Loucy (cell line): ENCODE data around the gene ASB2.

Source experiments
- H2AFZ ChIP-seq: fragments of 200-600 bp; sonication (generic); 2 replicates; pipeline ENCODE4 v1.6.0; 2016; ENCODE audit warnings: antibody characterized with exemption, mild to moderate bottlenecking, low read length, moderate library complexity
- H3F3A ChIP-seq: fragments of 200-600 bp; 2 replicates; pipeline ENCODE4 v1.6.0; 2016; ENCODE audit warnings: antibody characterized with exemption, low read depth, mild to moderate bottlenecking
- H3K27me3 ChIP-seq: fragments of 200-600 bp; sonication (generic); 2 replicates; pipeline ENCODE4 v1.6.1; 2014; ENCODE audit warnings: low read length, mild to moderate bottlenecking; ENCODE audit not compliant: insufficient read depth, poor library complexity, severe bottlenecking
- H3K36me3 ChIP-seq: fragments of 200-600 bp; sonication (generic); 2 replicates; pipeline ENCODE4 v1.6.1; 2016; ENCODE audit warnings: low read length; ENCODE audit not compliant: insufficient read depth
- H3K4me1 ChIP-seq: fragments of 200-600 bp; sonication (generic); 2 replicates; pipeline ENCODE4 v1.5.1; 2014; ENCODE audit warnings: low read length, mild to moderate bottlenecking; ENCODE audit not compliant: insufficient read depth, poor library complexity, severe bottlenecking
- H3K4me2 ChIP-seq: fragments of 200-600 bp; sonication (generic); 2 replicates; pipeline ENCODE4 v1.6.0; 2014; ENCODE audit warnings: antibody characterized with exemption, low read length, low read depth, mild to moderate bottlenecking; ENCODE audit not compliant: poor library complexity, severe bottlenecking
- H3K4me3 ChIP-seq: fragments of 200-600 bp; sonication (generic); 2 replicates; pipeline ENCODE4 v1.5.1; 2014; ENCODE audit warnings: low read length, mild to moderate bottlenecking, mixed read lengths; ENCODE audit not compliant: poor library complexity, severe bottlenecking
- H3K79me2 ChIP-seq: fragments of 200-600 bp; sonication (generic); 2 replicates; pipeline ENCODE4 v1.6.1; 2014; ENCODE audit warnings: low read length; ENCODE audit not compliant: insufficient read depth
- H3K9ac ChIP-seq: fragments of 200-600 bp; sonication (generic); 2 replicates; pipeline ENCODE4 v1.6.0; 2014; ENCODE audit warnings: mild to moderate bottlenecking, low read depth, low read length, moderate library complexity; ENCODE audit not compliant: poor library complexity, severe bottlenecking
- H3K9me2 ChIP-seq: fragments of 200-600 bp; sonication (generic); replicated peaks from 2 replicates; pipeline ENCODE4 v1.6.1; 2016; ENCODE audit warnings: low read depth, low read length, mixed read lengths
- H3K9me3 ChIP-seq: fragments of 200-600 bp; sonication (generic); 2 replicates; pipeline ENCODE4 v1.6.1; 2014; ENCODE audit warnings: mild to moderate bottlenecking, antibody characterized with exemption, low read length, low read depth; ENCODE audit not compliant: insufficient read depth
- H4K20me1 ChIP-seq: fragments of 200-600 bp; sonication (generic); 2 replicates; pipeline ENCODE4 v1.6.0; 2014; ENCODE audit warnings: antibody characterized with exemption, low read length, mild to moderate bottlenecking; ENCODE audit not compliant: insufficient read depth, poor library complexity, severe bottlenecking
- CTCF ChIP-seq: fragments of 200-600 bp; sonication (generic); conservative IDR thresholded peaks from 2 replicates; pipeline ENCODE4 v1.5.1; 2014; ENCODE audit warnings: mild to moderate bottlenecking, antibody characterized with exemption, low read length
- EZH2phosphoT487 ChIP-seq: fragments of 200-600 bp; IDR thresholded peaks from 2 replicates; pipeline ENCODE4 v1.6.1; 2018; ENCODE audit warnings: antibody characterized with exemption, mild to moderate bottlenecking, moderate library complexity, borderline replicate concordance

Gene ASB2

GRCh38 chr14:93957751-93958566 lies 18.4 kb downstream of the ASB2 start:
- Histone ChIP-seq H3K9me3 (no peaks in the 10 kb centered on the region), H3K4me2 (peak overlapping the region; percentile 84), H3K9ac (peak overlapping the region; percentile 65), H4K20me1 (no peaks in the 10 kb centered on the region), H3K79me2 (no peaks in the 10 kb centered on the region), H3K4me3 (no peak overlapping the region), H3K4me1 (peaks cover 82% of the 10 kb centered on the region), H3K27me3 (no peaks in the 10 kb centered on the region), H3F3A (no peaks in the 10 kb centered on the region), H3K36me3 (no peaks in the 10 kb centered on the region), H3K9me2 (no peaks in the 10 kb centered on the region), H2AFZ (no peak overlapping the region)
- TF ChIP-seq CTCF (no peak), EZH2phosphoT487 (no peak)

GRCh38 chr14:93957333-93957710 lies 19.0 kb downstream of the ASB2 start:
- peak overlapping the region; percentile 70 for H3K4me2 ChIP-seq
- H3K9me2 ChIP-seq: no peaks in the 10 kb centered on the region
- no peak overlapping the region for H3K9ac ChIP-seq
- H3K4me3 ChIP-seq: no peak overlapping the region
- H3K4me1 ChIP-seq: peaks cover 81% of the 10 kb centered on the region
- no peaks in the 10 kb centered on the region for H3F3A ChIP-seq
- no peaks in the 10 kb centered on the region for H3K27me3 ChIP-seq
- H3K36me3 ChIP-seq: no peaks in the 10 kb centered on the region
- no peaks in the 10 kb centered on the region for H4K20me1 ChIP-seq
- H2AFZ ChIP-seq: no peak overlapping the region
- no peaks in the 10 kb centered on the region for H3K79me2 ChIP-seq
- TF ChIP-seq CTCF (no peak), EZH2phosphoT487 (no peak)
- H3K9me3 ChIP-seq: no peaks in the 10 kb centered on the region

GRCh38 chr14:93956514-93957332 lies 19.6 kb downstream of the ASB2 start:
- no peaks in the 10 kb centered on the region for H3K27me3 ChIP-seq
- H3K4me1 ChIP-seq: peaks cover 81% of the 10 kb centered on the region
- TF ChIP-seq CTCF: no peak
- no peak for TF ChIP-seq EZH2phosphoT487
- H3K9me3 ChIP-seq: no peaks in the 10 kb centered on the region
- H4K20me1 ChIP-seq: no peaks in the 10 kb centered on the region
- no peaks in the 10 kb centered on the region for H3K79me2 ChIP-seq
- peak overlapping the region; percentile 70 for H3K4me2 ChIP-seq
- H3K36me3 ChIP-seq: no peaks in the 10 kb centered on the region
- H3K9ac ChIP-seq: peak overlapping the region; percentile 56
- no peaks in the 10 kb centered on the region for H3F3A ChIP-seq
- H3K9me2 ChIP-seq: no peaks in the 10 kb centered on the region
- no peak overlapping the region for H2AFZ ChIP-seq
- peak overlapping the region; percentile 16 for H3K4me3 ChIP-seq
